Measurements from ENCODE around the gene CST3.
"Not testable (repeated sequence)": the region's sequence is repeated elsewhere in the genome, so short reads cannot be mapped to it uniquely, and the experiment has no call there.

The CST3 gene

DNA sequence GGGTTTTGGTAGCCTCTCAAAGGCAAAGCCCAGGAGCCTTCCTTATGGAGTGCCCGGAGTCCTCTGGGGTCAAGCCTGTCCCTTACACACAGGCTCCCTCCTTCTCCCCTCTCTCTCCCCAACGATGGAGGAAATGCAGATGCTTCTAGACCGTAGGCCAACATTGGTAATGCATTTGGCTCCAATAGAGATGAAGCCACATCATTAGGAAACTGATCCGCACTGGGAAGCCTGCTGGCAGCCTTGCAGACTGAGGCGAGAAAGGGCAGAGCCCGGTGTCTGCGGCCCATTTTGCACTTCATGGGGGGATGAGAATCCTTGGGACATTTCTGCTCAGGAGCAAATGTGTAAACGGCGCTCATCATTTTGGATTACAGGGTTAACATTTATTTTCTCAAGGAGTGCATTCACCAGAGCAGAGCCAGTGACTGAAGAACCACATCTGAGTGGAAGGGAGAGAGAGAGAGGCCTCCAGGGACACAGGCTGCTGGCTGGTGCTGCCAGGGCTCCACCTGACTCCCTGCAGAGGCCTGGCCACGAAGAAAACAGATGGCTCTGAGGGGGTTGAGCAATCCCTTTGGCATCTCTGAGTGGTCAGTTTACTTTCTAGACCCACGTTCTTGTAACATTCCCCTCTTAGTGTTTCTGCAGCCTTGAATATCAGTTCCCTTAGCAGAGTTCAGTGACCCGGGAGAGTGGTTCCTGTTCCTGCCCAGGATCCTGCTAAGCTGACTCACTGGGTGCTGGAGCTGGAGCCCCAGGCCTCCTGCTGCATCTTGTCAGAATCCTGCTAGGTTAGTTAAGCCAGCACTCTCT is 4.4 kb upstream of the CST3 start:
- peak; percentile 65 for DNase-seq (ENCODE audit: low read depth)

DNA sequence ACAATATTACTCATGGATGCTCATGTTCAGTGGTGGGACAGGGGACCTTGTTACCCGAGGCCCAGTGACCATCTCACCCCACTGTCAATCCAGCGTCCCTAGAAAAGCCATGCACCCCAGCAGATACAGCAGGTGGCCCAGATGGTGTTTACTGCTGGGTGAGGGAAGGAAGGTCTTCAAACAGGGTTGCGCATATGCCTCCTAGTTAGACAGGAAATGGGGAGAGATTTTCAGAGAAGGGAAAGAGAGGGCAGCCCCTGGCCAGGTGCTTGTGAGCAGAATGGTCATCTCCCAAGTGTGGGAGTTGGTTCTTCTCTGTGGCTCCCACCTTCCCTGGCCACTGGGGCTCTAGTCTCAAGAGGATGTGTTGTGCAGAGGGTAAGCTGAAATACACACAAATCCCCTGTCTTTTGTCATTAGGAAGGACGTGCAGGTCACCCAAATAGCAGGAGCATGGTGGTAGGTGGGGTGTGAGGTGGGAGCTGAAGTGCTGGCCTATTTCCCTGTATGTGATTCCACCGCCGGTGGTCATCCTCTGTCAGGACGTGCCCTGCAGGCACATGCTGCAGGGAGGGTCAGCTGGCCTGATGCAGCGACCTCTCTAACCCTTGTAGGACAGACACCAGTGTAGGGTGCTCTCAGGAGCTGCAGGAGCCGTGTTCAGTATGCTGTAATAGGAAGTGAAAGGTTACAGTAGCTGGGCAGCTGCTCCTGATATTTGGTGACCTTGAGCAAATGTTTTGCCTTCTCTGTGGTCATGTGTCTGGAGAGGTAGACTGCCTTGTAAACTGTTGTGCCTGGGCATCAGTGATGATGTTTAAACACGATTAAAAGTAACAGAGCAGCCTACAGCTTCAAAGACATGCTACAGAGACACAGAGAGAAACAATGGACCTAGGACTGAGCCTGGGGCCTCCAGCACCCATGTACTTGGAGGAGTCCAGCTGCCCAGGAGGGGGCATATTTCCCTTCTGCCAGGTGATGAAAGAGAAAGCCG is 3.2 kb upstream of the CST3 start:
- no peak for DNase-seq (ENCODE audit: low read depth)

DNA sequence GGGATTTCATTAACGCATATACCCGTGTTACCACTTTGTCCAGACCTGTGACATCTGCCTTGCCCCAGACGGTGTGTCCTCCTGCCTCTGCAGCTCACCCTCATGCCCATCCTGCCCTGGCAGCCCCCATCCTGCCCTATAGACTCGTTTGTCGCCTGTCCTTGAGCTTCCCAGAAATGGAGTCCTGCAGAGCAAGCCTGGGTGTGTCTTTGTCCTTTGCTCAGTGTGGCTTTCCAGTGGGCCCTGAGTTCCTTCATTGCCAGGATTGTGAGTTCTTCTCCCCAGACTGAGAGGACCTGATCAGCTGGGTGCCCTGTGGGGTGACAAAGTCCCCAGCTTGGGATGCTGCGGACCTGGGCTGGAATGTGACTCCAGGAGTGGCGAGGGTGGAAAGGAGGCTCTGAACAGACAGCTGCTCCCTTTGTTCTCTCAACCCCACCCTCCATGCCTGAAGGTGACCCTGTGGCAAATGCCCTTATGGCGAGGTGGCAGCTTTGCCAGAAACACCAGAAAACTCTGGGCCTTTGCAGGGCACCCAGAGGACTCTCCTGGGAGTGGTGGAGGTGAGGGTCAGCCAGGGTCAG is 2.4 kb upstream of the CST3 start:
- DNase-seq (ENCODE audit: low read depth) = no peak

DNA sequence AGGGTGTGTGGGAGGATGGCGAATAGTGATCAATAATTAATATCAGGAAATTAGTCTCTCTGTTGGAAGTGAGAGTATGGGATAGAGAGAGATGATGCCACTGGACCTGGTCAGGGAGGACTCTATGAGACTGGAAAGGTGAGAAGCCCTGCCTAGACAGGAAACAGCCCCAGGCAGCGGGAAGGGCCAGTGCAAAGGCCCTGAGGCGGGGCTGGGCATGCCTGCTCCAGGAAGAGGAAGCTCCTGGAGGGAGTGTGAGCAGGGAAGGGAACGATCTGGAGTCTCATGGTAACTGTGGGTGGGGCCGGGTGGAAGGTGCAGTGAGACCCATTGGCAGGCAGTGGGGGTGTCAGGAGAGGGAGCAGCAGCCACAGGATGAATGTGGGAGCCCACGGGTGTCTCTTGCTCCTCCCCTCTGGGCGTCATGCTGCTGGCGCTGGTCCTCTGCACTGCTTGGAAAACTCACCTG is 1.8 kb upstream of the CST3 start:
- DNase-seq (ENCODE audit: low read depth) = no peak

DNA sequence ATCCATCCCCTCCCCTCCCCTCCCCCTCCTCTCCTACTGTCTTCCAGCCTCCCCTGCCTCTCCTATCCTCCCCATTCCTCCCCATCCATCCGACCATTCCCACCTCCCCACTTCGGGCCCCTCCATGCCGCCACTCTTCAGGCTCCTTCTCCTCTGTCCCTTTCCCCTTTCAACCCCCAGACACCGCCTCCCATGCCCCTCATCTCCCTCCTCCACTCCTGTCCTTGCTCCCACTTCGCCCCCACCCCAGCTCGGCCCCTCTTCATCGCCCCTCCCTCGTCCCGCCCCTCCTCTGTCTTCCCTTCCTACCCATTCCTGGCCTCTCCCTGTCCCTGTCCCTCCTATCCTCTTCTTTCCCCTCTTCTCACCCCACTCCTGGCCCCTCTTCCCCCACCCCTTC is 554 bp upstream of the CST3 start:
- no peak for DNase-seq (ENCODE audit: low read depth)

DNA sequence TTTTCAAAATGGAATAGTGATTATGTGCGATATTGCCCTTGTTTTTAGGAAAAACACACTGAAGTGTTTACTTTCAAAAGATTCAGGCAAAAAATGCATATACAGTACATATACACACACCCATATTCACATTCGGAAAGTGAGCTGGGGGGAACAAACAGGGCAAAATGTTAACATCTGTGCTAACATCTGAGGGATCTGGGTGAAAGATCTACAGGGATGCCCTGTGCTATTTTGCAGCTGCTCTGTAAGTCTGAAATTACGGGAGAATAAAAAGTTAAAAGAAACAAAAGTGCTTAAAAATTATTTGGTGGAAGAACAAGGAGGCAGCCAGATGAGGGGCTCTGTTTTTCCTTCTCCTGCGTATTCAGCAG is 860 bp downstream of the CST3 start:
- no peak for DNase-seq (ENCODE audit: low read depth)

DNA sequence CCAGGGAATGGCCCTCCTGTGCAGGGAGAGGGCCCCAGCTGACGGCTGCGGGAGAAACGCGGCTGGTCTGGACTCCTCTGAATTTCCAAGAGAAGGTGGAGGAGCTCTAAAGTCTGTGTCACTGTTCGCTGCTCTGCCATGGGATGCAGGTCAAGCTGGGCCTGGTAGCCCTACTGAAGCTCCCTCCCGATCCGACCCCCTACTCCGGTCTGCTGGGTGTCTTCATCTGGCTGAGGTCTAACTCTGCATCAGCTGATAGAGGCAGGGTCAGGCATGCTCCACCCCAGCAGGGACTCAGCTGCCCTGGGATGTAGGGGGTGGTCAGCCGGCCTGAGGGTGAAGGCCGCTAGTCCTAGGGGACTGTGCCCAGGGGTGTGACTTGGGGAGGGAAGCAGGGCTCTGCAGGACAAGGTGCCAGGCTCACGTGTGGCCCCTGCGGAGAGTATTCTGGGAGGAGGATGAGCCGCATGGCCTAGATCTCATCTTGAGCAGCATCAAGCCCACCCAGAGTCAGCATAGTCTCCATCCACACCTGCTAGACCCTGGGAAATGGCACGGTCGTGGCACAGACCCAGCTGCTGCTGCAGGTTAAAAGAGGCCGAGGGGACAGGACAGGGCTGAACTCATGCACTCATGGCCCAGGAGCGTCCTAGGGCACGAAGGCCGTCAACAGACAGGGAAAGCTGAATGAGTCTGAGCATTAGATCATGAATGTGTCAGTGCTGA is 1.4 kb downstream of the CST3 start:
- DNase-seq (ENCODE audit: low read depth) = no peak

DNA sequence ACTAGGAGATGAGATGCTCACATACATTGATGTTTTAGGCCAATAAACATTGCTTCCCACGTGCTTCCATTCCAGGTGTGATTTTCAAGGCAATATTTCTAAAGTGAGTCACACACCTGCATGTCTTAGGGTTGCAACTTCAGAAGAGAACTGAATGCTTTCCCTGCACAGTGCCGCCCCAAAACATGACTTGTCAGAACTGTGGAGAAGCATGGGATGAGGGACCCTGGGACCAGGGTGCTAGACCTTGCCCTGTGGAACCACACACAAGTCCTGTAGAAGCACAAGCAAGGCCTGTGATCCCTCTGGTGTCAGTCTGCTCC is 2.0 kb downstream of the CST3 start:
- not testable (repeated sequence) for DNase-seq (ENCODE audit: low read depth)

DNA sequence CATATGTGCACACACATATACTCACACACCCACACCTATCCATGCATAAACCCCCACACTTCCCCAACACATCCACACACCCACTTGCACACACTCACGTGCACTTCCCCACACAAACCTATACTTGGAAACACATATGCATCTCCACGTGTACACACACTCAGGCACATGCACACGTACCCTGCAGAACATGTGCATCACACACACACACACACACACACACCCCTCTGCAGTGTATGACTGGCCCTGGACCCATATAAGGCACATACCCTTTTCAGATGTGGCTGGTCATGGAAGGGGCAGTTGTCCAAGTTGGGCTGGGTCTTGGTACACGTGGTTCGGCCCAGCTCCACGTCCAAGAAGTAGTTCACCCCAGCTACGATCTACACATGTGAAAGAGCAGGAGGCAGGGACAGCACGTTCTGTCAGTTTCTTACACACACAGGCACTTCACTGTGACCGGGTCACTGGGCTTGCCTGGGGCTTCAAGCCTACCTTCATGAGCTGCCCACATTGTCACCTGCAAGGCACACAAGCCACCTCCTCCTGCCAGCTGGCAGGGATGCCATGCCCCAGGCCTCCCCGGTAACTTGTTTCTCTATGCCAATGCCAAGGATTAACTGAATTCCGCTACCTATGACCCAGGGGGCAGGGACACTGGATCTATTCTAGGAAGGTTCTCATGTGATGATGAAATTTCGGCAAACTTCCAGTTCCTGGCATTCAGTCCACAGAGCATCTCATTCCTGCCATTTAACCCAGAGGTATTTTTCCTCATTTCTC is 2.6 kb downstream of the CST3 start:
- no peak for DNase-seq (ENCODE audit: low read depth)

DNA sequence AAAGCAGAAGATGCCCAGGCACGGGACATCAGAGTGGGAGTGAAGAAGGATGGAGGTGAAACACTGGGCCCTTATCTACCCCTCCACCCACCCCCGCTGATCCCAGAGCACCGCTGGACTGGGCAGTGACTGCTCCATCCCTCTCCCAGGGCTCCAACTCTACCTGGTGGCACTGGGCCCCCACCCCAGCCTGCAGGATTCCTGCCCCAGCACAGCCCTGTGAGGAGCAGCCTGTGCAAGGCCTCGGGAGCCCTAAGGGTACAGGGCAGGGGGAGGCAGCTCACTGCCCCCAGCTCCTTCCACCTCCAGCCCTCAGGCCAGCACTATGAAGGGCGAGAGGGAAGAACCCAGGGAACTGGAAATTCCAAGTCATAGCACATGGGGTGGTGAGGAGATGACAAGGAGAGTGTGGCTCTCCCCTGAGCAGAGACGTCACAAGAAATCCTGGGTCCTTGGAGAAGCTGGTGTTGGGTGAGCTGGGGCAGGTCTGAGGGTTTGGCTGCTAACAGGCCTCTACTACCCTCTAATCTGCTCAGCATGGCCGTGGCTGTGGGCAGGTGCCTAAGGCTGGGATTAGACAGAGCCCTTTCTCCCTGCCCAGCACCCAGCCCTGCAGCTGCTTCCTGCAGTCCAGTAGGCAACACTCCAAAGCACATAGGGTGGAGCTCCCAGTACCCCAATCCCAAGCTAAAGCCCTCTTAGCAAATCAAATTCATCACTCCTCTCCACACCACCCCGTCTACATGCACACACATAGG is 3.5 kb downstream of the CST3 start:
- no peak for DNase-seq (ENCODE audit: low read depth)

DNA sequence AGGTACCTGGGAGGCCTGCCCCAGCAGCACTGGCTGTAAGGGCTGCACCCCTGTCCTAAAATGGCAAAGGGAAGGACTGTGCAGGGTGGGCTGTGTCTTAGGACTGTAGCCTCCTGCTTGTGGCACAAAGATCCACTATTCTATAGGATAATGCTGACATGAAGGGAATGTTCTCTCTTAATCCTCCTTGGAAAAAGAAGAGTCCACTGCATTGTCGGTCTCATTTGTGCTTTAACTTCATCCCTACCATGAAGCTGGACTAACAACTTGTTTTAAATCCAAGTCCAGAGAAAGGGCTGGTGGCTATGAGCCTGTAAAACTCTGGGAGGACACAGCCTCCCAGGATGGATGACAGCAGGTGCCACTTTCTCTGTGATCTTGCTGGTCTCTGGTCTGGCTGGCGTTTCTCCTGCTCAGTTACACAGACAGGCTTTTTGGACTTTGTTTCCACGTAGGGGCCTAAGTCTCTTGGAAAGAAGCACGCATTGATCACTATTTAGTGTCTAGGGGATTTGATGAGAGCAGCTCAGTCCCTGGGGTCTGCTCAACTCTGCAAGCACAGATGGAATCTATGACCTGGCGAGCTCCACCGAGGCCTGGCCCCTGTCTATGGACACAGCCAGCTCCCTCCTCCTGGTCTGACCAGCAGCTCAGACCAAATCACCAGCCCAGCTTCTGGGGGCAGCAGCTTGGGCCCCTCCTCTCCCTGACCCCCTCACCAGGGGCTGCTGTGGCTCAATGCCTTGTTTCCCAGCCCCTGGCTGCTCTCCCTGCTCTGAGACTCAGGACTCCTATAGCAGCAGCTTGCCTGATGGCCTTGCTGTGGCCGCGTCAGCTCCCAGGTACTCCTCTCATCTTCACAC is 4.8 kb downstream of the CST3 start:
- DNase-seq (ENCODE audit: low read depth) = no peak

DNA sequence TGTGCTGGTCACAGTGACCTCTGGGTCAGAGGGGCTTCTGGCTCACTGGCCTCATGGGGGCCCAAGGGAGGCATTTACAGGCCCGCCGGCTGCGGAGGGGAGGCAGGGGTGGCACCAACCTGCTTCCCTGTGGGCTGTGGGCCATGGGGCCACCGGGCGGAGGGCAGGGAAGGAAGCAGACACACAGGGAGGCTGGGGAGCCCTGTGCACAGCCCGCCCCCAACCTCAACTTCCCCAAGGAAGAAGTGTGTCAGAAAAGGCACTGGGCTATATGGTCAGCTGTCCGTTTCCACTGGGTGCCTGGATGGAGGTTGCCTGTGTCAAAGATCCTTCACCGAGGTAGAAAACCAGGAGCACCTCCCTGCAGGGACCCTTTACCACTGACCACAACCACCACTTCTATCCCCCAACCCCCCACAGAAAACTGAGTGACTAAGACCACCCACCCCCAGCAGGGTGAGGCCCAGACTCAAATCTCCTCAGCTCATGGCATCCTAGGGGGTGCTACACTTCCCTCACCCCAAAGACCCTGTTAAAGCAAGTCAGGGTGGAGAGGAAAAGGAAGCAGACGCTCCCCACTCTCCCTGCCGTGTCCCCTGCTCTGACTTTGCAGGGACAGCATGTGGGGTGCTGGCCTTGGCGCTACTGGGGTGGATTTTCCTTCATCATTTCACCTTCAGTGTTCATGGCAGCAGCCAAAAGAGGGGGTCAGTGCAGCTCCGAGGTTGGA is 5.6 kb downstream of the CST3 start:
- no peak for DNase-seq (ENCODE audit: low read depth)

DNA sequence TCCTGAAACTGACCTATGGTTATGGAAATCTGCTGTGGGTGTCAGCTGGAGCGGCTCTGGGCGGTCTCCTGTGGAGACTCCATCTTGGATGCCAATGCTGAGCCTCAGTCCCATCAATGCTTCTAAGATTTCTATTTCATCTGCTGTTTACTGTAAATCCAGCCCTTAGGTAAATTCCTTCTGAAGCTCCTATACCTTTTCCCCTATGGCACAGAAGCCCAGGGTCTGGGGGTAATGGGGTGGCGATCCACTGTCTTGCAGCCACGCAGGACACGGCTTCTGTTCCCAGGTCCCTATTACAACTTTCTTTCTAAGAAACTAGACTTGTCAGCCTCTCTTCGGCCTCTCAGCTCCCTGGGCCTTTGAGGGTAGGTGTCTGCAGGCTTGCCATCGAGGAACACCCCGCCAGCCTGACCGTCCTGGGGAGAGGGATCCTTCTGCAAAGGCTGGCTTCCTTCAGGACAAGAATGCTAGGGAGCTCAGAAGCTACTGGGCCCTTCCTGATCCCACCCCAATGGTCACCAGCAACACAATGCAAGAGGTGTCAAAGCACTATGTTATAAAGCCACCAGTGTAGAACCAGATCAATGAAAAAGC is 6.4 kb downstream of the CST3 start:
- no peak for DNase-seq (ENCODE audit: low read depth)

DNA sequence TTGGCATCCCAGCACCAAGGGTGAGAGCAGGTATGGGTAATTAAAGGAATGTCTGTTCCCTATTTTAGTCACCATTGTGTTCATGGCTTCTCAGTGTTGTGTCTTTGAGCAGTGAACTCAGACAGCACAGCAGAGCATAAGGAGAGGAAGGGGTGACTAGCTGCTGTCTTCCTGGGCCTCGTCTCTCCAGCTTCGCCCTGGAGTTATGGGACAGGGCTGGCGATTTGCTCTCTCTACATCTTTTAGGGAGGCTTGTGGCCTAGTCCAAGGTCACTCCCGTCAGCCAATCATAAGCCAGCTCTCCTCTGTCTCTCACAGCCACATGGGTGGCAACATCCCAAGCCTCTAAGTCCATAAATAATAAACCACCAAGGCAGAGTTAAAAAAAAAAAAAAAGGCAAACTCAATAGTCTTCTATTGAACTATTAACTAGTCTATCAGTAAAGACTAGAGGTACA is 7.3 kb downstream of the CST3 start:
- DNase-seq (ENCODE audit: low read depth) = no peak

DNA sequence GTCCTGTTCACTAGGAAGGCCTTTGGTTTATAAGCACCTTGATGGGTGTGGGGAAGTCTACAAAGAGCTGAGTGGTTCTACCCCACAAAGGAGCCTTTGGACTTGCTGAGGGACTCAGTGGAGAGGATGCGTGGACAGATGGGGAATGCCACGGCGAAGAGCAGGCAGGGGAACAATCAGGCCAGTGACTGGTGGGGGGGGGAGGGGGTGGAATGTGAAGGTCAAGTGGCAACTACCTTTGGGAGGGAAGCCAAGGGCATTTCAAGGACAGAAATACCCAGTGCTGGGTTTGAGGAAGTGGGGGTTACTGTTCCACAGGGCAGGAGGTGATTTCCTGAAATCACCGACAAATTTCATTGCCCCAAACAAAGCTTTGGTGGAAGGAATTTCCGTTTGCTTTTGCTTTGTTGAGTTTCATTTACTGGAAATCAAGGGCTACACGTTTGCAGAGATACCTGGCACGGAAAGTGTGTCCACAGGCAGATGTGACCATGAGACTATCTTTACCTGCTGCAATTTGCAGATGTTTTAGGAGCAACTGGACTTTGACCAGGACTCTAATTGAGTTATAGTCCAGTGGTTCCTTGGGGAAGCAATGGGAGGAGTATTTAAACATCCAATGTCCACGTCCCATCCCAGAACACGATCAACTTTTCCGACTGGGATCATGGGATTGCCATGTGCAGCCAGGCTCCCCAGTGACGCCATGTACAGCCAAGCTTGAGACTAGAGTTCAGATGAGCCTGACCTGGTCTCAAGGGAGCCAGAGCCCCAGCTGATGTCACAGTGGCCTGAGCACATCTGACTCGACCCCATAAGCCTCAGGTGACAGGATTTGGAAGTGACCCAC is 8.0 kb downstream of the CST3 start:
- no peak for DNase-seq (ENCODE audit: low read depth)

DNA sequence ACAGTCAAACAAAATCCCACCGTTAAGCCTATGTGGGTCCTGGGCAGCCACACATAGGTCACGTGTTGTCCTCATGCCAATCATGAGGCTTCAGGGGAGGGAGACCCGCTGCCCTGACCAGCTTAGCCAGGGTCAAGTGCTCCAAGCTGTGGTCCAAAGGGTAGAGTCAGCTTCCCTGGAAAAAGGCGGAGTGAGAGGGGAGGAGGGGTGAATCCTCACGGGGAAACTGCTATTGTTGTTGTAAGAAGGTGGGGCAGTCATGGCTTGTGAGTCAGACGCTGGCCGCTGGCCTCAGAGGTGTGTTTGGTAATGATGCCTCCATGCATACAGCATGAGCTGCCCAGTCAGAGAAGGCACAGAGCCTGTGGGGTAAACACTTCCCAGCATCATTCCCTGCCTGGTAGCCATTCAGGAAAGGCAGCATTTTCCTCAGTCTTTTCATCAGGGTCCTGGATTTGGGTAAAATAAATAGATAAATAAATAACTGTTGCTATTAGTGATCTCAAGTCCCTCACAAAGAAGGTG is 8.7 kb downstream of the CST3 start:
- peak; percentile 62 for DNase-seq (ENCODE audit: low read depth)

DNA sequence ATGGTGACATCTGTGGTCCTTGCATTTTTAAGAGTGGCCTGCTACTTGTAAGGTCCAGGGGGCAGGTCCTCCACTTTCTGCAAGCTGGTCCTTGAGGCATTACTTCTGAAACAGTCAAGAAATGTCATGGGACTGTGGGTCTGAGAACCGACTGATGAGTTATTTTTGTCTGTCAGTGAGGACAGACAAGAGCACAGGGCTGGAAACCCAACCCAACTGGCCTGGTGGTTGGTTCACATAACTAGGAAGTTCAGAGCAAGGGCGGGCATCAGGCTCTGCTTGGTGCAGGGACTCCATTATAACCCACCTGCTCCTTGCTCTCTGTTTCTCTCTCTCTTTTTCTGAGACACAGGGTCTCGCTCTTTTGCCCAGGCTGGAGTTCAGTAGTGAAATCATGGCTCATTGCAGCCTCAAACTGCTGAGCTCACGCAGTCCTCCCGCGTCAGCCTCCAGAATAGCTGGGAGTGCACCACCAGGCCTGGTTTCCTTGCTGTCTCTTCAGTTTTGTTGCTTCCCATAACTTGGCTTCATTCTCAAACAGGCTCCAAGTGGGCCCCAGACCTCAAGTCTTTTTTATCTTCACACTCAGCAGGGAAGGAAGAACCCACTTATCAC is 9.2 kb downstream of the CST3 start:
- no peak for DNase-seq (ENCODE audit: low read depth)

All from HS-5 (cell line).